HCT116 (cell line): ENCODE results near the gene ESPN. TPM values are rescaled to one million over a fixed set of nuclear protein-coding genes. Genes with fewer than 3 reads are reported as not detected.

Experiments used
- ATAC-seq: fragments of 200-7000 bp; cut with Tn5 transposase; 2 replicates; pipeline ENCODE4 v1.9.1; 2020; ENCODE audit warnings: mild to moderate bottlenecking, moderate library complexity
- BruUV-seq: library from RNA; stranded (reverse); fragments of 400-500 nt; replicated peaks from 2 replicates; lab custom pipeline; 2021; lab: Mats Ljungman, UMichigan
- CTCF ChIA-PET: fragments of 300-600 bp; sonication (Branson Sonifier 250); formaldehyde crosslinking; loops from one replicate; lab custom pipeline; 2021; ENCODE audit warnings: antibody characterized with exemption; lab: Charles Lee
- POLR2A ChIA-PET: fragments of 300-600, 350-600 bp; sonication (Branson Sonifier 250); formaldehyde crosslinking; loops from one replicate; lab custom pipeline; 2021; ENCODE audit warnings: antibody characterized with exemption; lab: Charles Lee
- RAD21 ChIA-PET, 2 experiments: fragments of 300-600 bp; sonication (Branson Sonifier 250); formaldehyde crosslinking; loops; one replicate each; lab custom pipeline; 2023; ENCODE audit warnings: low total read pairs in 2 of 2; ENCODE audit not compliant: uncharacterized antibody in 2 of 2, unreplicated experiment in 2 of 2, low non-redundant PET in 1 of 2; lab: Charles Lee
- DNase-seq: peaks from one replicate; pipeline ENCODE4 v3.0.0-alpha.2; 2010; ENCODE audit warnings: low read depth, low spot score
- H2AFZ ChIP-seq: fragments of 200-600 bp; shearing (Covaris generic), sonication (generic); 2 replicates; pipeline ENCODE4 v1.6.1; 2017; ENCODE audit warnings: low read depth, mixed run types, mixed read lengths, antibody characterized with exemption, low read length; ENCODE audit not compliant: poor library complexity, severe bottlenecking
- H3K27ac ChIP-seq: 2 replicates; pipeline ENCODE4 v1.5.1; 2012; ENCODE audit warnings: low read depth, low read length
- H3K27me3 ChIP-seq: fragments of 200-600 bp; sonication (generic); 2 replicates; pipeline ENCODE4 v1.6.1; 2016; ENCODE audit warnings: mixed run types, low read length, mixed read lengths; ENCODE audit not compliant: insufficient read depth
- H3K36me3 ChIP-seq, 2 experiments: fragments of 200-500 bp in 1 of 2; fragments of 200-600 bp in 1 of 2; sonication (Bioruptor generic) in 1 of 2; sonication (generic) in 1 of 2; 2 replicates each; pipeline versions ENCODE4 v1.5.1 to v1.6.1; 2014 to 2016; ENCODE audit warnings: low read length in 2 of 2, inconsistent platforms in 1 of 2, mixed read lengths in 1 of 2, mixed run types in 1 of 2; ENCODE audit not compliant: insufficient read depth in 2 of 2, control insufficient read depth in 1 of 2
- H3K4me1 ChIP-seq, 2 experiments: fragments of 200-600 bp in 1 of 2; sonication (generic) in 1 of 2; 2 replicates each; pipeline versions ENCODE4 v1.5.1 to v1.6.1; 2012 to 2017; ENCODE audit warnings: low read length in 2 of 2, inconsistent platforms in 1 of 2, mild to moderate bottlenecking in 1 of 2, mixed read lengths in 1 of 2, mixed run types in 1 of 2, moderate library complexity in 1 of 2; ENCODE audit not compliant: insufficient read depth in 2 of 2, control insufficient read depth in 1 of 2
- H3K4me2 ChIP-seq: fragments of 200-600 bp; sonication (generic); 2 replicates; pipeline ENCODE4 v1.6.1; 2017; ENCODE audit warnings: mixed run types, low read length, mixed read lengths
- H3K4me3 ChIP-seq, 2 experiments: fragments of 200-600 bp in 1 of 2; sonication (generic) in 1 of 2; replicated peaks in 1 of 2; 2 replicates each; pipeline ENCODE4 v1.5.1; 2011 to 2016; ENCODE audit warnings: low read length in 2 of 2, control low read depth in 1 of 2, low read depth in 1 of 2, mild to moderate bottlenecking in 1 of 2, mixed read lengths in 1 of 2, mixed run types in 1 of 2
- H3K79me2 ChIP-seq: fragments of 200-600 bp; sonication (generic); 2 replicates; pipeline ENCODE4 v1.6.1; 2017; ENCODE audit warnings: mild to moderate bottlenecking, mixed run types, low read length, moderate library complexity, mixed read lengths; ENCODE audit not compliant: insufficient read depth
- H3K9ac ChIP-seq: fragments of 200-600 bp; sonication (generic); 2 replicates; pipeline ENCODE4 v1.6.1; 2016; ENCODE audit warnings: low read length, mixed read lengths
- H3K9me2 ChIP-seq: fragments of 200-600 bp; sonication (generic), shearing (Covaris generic); 2 replicates; pipeline ENCODE4 v1.6.1; 2017; ENCODE audit warnings: mixed run types, mild to moderate bottlenecking, moderate library complexity; ENCODE audit not compliant: insufficient read depth
- H3K9me3 ChIP-seq, 2 experiments: fragments of 200-500 bp in 1 of 2; fragments of 200-600 bp in 1 of 2; sonication (Bioruptor generic) in 1 of 2; sonication (generic) in 1 of 2; 2 replicates each; pipeline ENCODE4 v1.6.1; 2014 to 2017; ENCODE audit warnings: low read length in 2 of 2, mixed read lengths in 2 of 2, inconsistent platforms in 1 of 2, low read depth in 1 of 2, mild to moderate bottlenecking in 1 of 2, mixed run types in 1 of 2, moderate library complexity in 1 of 2; ENCODE audit not compliant: control insufficient read depth in 1 of 2, insufficient read depth in 1 of 2
- H4K20me1 ChIP-seq: fragments of 200-600 bp; sonication (generic), shearing (Covaris generic); 2 replicates; pipeline ENCODE4 v1.6.1; 2017; ENCODE audit warnings: mixed run types, mild to moderate bottlenecking, moderate library complexity; ENCODE audit not compliant: insufficient read depth
- ATF3 ChIP-seq: IDR thresholded peaks from 2 replicates; pipeline ENCODE4 v1.6.1; 2012
- CTCF ChIP-seq, 3 experiments: fragments of 200-600 bp in 1 of 3; sonication (generic) in 1 of 3; IDR thresholded peaks in 2 of 3; conservative IDR thresholded peaks in 1 of 3; 2 replicates each; pipeline ENCODE4 v1.5.1; 2012 to 2017; ENCODE audit warnings: low read depth in 2 of 3, low read length in 2 of 3, antibody characterized with exemption in 1 of 3, borderline replicate concordance in 1 of 3, control low read depth in 1 of 3, mild to moderate bottlenecking in 1 of 3, mixed read lengths in 1 of 3, mixed run types in 1 of 3, moderate library complexity in 1 of 3; ENCODE audit not compliant: insufficient read depth in 1 of 3
- ELF1 ChIP-seq: IDR thresholded peaks from 2 replicates; pipeline ENCODE4 v1.6.1; 2012; ENCODE audit warnings: low read depth, borderline replicate concordance
- JUND ChIP-seq: IDR thresholded peaks from 2 replicates; pipeline ENCODE4 v1.6.1; 2012
- POLR2A ChIP-seq: IDR thresholded peaks from 2 replicates; pipeline ENCODE4 v1.7.0; 2011; ENCODE audit warnings: borderline replicate concordance; ENCODE audit not compliant: insufficient read depth, insufficient read length; ENCODE audit errors: extremely low read depth
- RAD21 ChIP-seq: IDR thresholded peaks from 2 replicates; pipeline ENCODE4 v1.6.1; 2012; ENCODE audit warnings: low read depth, mild to moderate bottlenecking
- SIN3A ChIP-seq: IDR thresholded peaks from 2 replicates; pipeline ENCODE4 v1.6.1; 2012; ENCODE audit warnings: low read depth
- SP1 ChIP-seq: IDR thresholded peaks from 2 replicates; pipeline ENCODE4 v1.6.1; 2012; ENCODE audit warnings: low read depth
- SRF ChIP-seq: IDR thresholded peaks from 2 replicates; pipeline ENCODE4 v1.6.1; 2012; ENCODE audit warnings: low read depth
- YY1 ChIP-seq: IDR thresholded peaks from 2 replicates; pipeline ENCODE4 v1.6.1; 2011; ENCODE audit warnings: low read length, low read depth, moderate library complexity, mild to moderate bottlenecking; ENCODE audit not compliant: insufficient replicate concordance; ENCODE audit errors: extremely low read depth
- ZBTB33 ChIP-seq: IDR thresholded peaks from 2 replicates; pipeline ENCODE4 v1.6.1; 2011; ENCODE audit warnings: mild to moderate bottlenecking, low read length, moderate library complexity; ENCODE audit not compliant: insufficient replicate concordance; ENCODE audit errors: extremely low read depth
- ZFX ChIP-seq: fragments of 450-650 bp; IDR thresholded peaks from 2 replicates; pipeline ENCODE4 v1.6.1; 2017
- ZNF274 ChIP-seq: fragments of 200-500 bp; sonication (Bioruptor generic); IDR thresholded peaks from 2 replicates; pipeline ENCODE4 v1.6.1; 2014; ENCODE audit warnings: mild to moderate bottlenecking, low read depth, low read length, inconsistent platforms
- intact Hi-C: fragments of 100-400 bp; cut with micrococcal nuclease; formaldehyde crosslinking; loops from 2 replicates; pipeline ENCODE4 v1.10.0; 2022
- total RNA-seq: library from RNA; stranded (reverse); gene quantifications from one replicate; pipeline ENCODE4 v1.2.1, GENCODE V29; 2021; ENCODE audit not compliant: unreplicated experiment

ESPN gene
- total RNA-seq, 1 experiment from 2014 or later: 114 TPM

- Histone ChIP-seq H3K4me3 (no peak overlapping the region), H3K4me1 (no peaks in the 10 kb centered on the region), H3K79me2 (no peaks in the 10 kb centered on the region), H3K27ac (no peak overlapping the region), H2AFZ (no peak overlapping the region), H3K27me3 (no peaks in the 10 kb centered on the region), H3K36me3 (no peaks in the 10 kb centered on the region), H3K4me2 (no peak overlapping the region), H3K9ac (no peak overlapping the region), H3K9me3 (no peaks in the 10 kb centered on the region), H3K9me2 (no peaks in the 10 kb centered on the region), H4K20me1 (no peaks in the 10 kb centered on the region)
- POLR2A ChIA-PET: no interaction called here
- intact Hi-C loops: no loop called here
- TF ChIP-seq RAD21: no peak
- TF ChIP-seq ATF3: no peak
- no peak for TF ChIP-seq ZNF274
- TF ChIP-seq SRF: no peak
- no peak for TF ChIP-seq SIN3A
- TF ChIP-seq ZFX: no peak
- no peak for TF ChIP-seq CTCF (IDR thresholded peaks at IDR 0.05 in 2 of 3, conservative IDR thresholded peaks at IDR 0.05 in 1 of 3; ENCODE audit: borderline replicate concordance in 1 of 3, insufficient read depth in 1 of 3, low read depth in 2 of 3, low read length in 2 of 3)
- no peak for TF ChIP-seq ELF1
- no TSS peak for BruUV-seq
- RAD21 ChIA-PET: no interaction called here
- CTCF ChIA-PET: interaction anchor here (0.8 kb wide), 1 partner anchor 16 kb away, joined by 3 read pairs; no protein-coding TSS in a partner anchor
- DNase-seq (no peak), ATAC-seq (no peak)
Observed at GRCh38 chr1:6507037-6507428, 82.5 kb downstream of the ESPN start.

- ChIA-PET POLR2A (no interaction called here), RAD21 (no interaction called here), CTCF (no interaction called here)
- H3K27ac ChIP-seq: no peak overlapping the region
- H3K9me3 ChIP-seq: no peaks in the 10 kb centered on the region
- DNase-seq (no peak), ATAC-seq (no peak)
- H3K9ac ChIP-seq: no peak overlapping the region
- no peaks in the 10 kb centered on the region for H3K4me1 ChIP-seq
- no peaks in the 10 kb centered on the region for H3K9me2 ChIP-seq
- H3K27me3 ChIP-seq: no peaks in the 10 kb centered on the region
- no peak overlapping the region for H2AFZ ChIP-seq
- H3K79me2 ChIP-seq: no peaks in the 10 kb centered on the region
- intact Hi-C loops: no loop called here
- H3K36me3 ChIP-seq: no peaks in the 10 kb centered on the region
- no peaks in the 10 kb centered on the region for H4K20me1 ChIP-seq
- no peak overlapping the region for H3K4me3 ChIP-seq
- H3K4me2 ChIP-seq: no peak overlapping the region
- no TSS peak for BruUV-seq
- TF ChIP-seq POLR2A (no peak), YY1 (no peak), SP1 (no peak), ATF3 (no peak), ZBTB33 (no peak), JUND (no peak)
Observed at GRCh38 chr1:6507461-6507911, 82.9 kb downstream of the ESPN start.
